ENCODE measurements around the gene STXBP5.

The STXBP5 gene

GRCh38 chr6:147434076-147434475 lies 229.9 kb downstream of the STXBP5 start:
- no peak for TF ChIP-seq ZNF274 (IDR thresholded peaks at IDR 0.05; ENCODE audit: low read depth, low read length)
- H3K4me3 ChIP-seq (ENCODE audit: low read length) = no peak overlapping the region

- H3K4me3 ChIP-seq (ENCODE audit: low read length) = no peak overlapping the region
- no peak for TF ChIP-seq ZNF274 (IDR thresholded peaks at IDR 0.05; ENCODE audit: low read depth, low read length)
Observed at GRCh38 chr6:147434516-147434915, 230.3 kb downstream of the STXBP5 start.

DNA sequence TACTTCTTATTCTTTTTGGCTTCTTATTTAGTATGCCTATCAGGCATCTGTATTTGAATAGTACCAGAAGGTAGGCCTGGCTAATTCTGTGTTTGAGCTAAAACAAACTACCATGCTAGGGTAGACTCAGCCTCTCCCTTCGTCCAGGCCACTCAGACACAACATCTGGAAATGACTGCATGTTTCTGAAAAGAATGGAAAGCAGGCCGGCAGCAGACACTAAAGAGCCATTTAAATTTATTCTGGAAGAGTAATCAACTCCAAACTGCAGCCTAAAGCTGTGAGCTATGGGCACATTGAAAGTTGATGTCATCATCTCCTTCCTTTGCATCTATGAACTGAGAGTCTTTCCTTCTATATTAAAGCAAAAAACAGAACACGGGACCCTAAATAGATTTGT lies 233.4 kb downstream of the STXBP5 start:
- H3K4me3 ChIP-seq (ENCODE audit: low read length) = no peak overlapping the region
- no peak for TF ChIP-seq ZNF274 (IDR thresholded peaks at IDR 0.05; ENCODE audit: low read depth, low read length)

DNA sequence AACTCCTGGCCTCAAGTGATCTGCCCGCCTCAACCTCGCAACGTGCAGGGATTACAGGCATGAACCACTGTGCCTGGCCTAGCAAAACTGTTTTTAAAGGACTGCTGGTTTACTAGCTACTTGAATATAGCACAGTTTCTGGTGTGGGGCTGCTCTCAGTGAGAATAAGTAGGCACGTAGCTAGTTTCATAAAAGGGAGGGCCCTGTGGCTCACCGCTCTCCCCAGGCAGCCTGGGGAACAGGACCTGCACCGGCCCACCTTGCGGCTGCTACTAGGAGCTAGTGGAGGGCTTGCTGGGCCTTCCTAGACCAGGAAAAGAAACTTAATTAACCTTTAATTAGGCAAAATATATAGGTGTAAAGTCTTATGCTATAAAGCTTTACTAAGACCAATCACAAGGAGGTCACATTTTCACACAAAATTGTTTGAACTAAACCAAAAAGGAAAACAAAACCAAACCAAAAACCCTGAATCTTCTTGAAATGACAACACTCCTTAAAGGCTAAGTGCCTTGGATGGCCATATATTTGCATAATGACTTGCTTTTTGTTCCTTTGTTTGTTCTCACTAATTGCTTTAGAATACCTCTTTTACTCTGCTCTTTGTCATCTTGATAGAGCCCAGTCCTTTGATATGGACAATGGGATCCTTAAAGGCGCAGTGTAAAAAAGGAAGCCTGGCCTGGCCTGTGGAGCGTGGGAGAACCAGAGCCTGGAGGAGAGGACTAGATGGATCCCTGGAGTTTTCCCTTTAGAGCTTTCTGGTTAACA lies 234.7 kb downstream of the STXBP5 start:
- TF ChIP-seq ZNF274 (IDR thresholded peaks at IDR 0.05; ENCODE audit: low read depth, low read length) = no peak
- H3K4me3 ChIP-seq (ENCODE audit: low read length) = no peak overlapping the region
